GM18873 (cell line): Measurements from ENCODE around the gene TP53TG3F.
"Not testable (repeated sequence)": the region's sequence is repeated elsewhere in the genome, so short reads cannot be mapped to it uniquely, and the experiment has no call there.

Experiments
- ATAC-seq: cut with Tn5 transposase; IDR thresholded peaks from one replicate; pipeline ENCODE4 v1.9.1; 2021; ENCODE audit warnings: mild to moderate bottlenecking, moderate library complexity, moderate number of reproducible peaks; ENCODE audit not compliant: unreplicated experiment, low FRiP score

TP53TG3F gene, protein sequence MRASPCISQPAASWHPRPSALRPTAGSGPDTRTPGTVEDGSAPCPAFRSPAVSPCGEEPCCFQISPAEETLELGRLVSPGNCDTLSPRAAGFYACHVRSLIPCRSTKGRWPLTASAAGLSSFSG

DNA sequence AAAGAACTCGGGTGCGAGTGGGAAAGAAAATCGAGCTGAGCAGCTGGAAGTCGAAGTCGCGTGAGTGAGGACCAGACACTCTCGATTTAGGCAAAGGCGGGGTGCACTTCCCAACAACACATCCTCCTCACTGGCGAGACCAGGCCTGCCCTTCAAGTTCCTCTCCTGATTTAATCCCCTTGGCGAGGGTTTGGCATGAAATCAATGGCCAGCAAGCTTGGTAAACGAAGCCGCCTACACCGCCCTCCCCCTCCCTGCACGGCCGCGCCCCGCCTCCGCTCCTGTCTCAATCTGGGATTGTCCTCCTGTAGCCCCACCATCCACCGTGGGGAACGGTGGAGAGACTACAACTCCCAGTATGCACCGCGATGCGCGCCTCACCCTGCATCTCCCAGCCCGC lies at the start of gene TP53TG3F:
Gene TP53TG3F, plus strand, starts transcription at position 301 of the 400 bp plus-strand sequence. Its CDS starts 68 bp downstream, at position 369.
- not testable (repeated sequence) for ATAC-seq

DNA sequence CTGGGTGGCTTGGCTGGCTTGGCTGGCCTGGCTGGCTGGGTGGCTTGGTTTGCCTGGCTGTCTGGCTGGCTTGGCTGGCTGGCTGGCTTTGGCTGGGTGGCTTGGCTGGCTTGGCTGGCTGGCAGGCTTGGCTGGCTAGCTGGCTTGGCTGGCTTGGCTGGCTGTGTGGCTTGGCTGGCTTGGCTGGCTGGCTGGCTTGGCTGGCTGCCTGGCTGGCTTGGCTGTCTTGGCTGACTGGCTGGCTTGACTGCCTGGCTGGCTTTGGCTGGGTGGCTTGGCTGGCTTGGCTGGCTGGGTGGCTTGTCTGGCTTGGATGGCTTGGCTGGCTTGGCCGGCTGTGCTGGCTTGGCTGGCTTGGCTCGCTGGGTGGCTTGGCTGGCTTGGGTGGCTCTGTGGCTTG lies 32.2 kb downstream of the TP53TG3F start:
- not testable (repeated sequence) for ATAC-seq

DNA sequence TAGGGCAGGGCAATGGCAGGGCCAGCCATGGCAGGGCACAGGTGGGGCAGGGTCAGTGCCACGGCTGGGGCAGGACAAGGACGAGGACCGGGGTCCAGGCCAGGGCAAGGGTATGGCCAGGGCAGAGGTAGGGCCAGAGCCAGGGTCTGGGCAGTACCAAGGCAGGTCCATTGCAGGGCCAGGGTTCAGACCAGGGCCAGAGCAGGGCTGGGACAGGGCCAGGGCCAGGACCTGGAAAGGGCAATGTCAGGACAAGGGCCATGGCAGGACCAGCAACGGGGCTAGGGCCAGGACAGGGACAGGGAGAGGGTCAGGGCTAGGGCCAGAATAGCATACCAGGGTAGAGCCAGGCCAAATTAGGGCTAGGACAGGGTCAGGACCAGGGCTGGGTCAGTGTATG lies 47.8 kb downstream of the TP53TG3F start:
- ATAC-seq: not testable (repeated sequence)

- ATAC-seq: not testable (repeated sequence)
Measured at GRCh38 chr16:33509070-33509469, 49.7 kb downstream of the TP53TG3F start.

DNA sequence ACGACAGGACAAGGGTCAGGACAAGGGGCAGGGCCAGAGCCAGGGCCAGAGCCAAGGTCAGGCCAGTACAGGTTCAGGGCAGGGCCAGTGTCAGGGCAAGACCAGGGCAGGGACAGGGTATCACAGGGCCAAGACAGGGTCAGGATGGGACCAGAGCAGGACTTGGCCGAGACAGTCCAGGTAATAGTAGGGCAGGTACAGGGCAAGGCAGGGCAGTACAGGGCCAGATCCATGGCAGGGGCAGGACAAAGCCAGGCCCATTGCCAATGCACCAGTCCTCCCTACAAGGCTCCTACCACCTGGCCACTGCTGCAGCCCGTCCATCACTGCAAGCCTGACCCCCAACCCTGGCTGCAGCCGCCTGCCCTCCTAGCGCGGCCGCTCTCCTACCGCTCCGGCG lies 50.5 kb downstream of the TP53TG3F start:
- ATAC-seq: not testable (repeated sequence)
